ENCODE data around the gene ASTL. TPM values are rescaled to one million over a fixed set of nuclear protein-coding genes. Genes with fewer than 3 reads are reported as not detected.

ASTL gene
- total RNA-seq, 1 experiment from 2014 or later = 0.79 TPM

DNA sequence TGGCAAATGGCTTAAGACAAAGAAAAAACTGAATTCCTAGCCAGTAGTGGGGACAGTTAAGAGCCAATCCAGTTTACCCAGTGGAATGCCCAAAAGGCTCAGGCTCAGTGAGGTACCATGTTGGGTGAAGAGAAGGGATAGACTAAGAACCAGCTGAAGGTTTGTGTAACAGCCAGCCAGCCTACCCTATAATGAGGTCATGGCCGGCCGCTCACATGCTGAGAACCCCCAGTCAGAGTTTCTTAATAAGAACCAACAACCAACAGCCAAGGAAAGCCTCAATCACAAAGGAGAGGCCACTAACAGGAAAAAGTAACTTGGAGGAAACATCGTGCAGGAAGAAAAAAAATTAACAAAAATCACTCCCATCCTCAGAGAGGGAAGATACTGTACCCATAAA, 32.3 kb upstream of the ASTL start:
- Mint-ChIP-seq H3K4me3 (no peak overlapping the region), H3K4me1 (peaks cover 7% of the 10 kb centered on the region), H3K9me3 (peaks cover 18% of the 10 kb centered on the region), H3K27me3 (ENCODE audit: low read depth) (no peaks in the 10 kb centered on the region), H3K36me3 (no peaks in the 10 kb centered on the region), H3K27ac (no peak overlapping the region)
- ChIA-PET CTCF (no interaction called here), POLR2A (no interaction called here)
- no peak for ATAC-seq
- TF ChIP-seq ZNF317 (CRISPR knock-in tag; IDR thresholded peaks at IDR 0.05; ENCODE audit: borderline replicate concordance, low read depth) (no peak), IRF2 (CRISPR knock-in tag; IDR thresholded peaks at IDR 0.05; ENCODE audit: borderline replicate concordance, low read depth) (no peak), KAT7 (CRISPR knock-in tag; IDR thresholded peaks at IDR 0.05; ENCODE audit: borderline replicate concordance) (no peak), SP1 (CRISPR knock-in tag; conservative IDR thresholded peaks at IDR 0.05) (no peak), JAZF1 (CRISPR knock-in tag; IDR thresholded peaks at IDR 0.05) (no peak), CREM (CRISPR knock-in tag; IDR thresholded peaks at IDR 0.05) (no peak), TEAD4 (CRISPR knock-in tag; IDR thresholded peaks at IDR 0.05) (no peak), HMGA2 (CRISPR knock-in tag; IDR thresholded peaks at IDR 0.05) (no peak), ZBTB21 (CRISPR knock-in tag; IDR thresholded peaks at IDR 0.05; ENCODE audit: borderline replicate concordance) (no peak), JUN (CRISPR knock-in tag; IDR thresholded peaks at IDR 0.05) (no peak), GTF2I (CRISPR knock-in tag; conservative IDR thresholded peaks at IDR 0.05) (no peak), GABPB1 (CRISPR knock-in tag; IDR thresholded peaks at IDR 0.05) (no peak), TEAD1 (CRISPR knock-in tag; IDR thresholded peaks at IDR 0.05) (no peak)
- TF ChIP-seq, protein P1, sequence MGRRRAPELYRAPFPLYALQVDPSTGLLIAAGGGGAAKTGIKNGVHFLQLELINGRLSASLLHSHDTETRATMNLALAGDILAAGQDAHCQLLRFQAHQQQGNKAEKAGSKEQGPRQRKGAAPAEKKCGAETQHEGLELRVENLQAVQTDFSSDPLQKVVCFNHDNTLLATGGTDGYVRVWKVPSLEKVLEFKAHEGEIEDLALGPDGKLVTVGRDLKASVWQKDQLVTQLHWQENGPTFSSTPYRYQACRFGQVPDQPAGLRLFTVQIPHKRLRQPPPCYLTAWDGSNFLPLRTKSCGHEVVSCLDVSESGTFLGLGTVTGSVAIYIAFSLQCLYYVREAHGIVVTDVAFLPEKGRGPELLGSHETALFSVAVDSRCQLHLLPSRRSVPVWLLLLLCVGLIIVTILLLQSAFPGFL (CRISPR knock-in tag; IDR thresholded peaks at IDR 0.05; ENCODE audit: borderline replicate concordance) = no peak
- TF ChIP-seq, protein P2, sequence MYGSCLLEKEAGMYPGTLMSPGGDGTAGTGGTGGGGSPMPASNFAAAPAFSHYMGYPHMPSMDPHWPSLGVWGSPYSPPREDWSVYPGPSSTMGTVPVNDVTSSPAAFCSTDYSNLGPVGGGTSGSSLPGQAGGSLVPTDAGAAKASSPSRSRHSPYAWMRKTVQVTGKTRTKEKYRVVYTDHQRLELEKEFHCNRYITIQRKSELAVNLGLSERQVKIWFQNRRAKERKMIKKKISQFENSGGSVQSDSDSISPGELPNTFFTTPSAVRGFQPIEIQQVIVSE (CRISPR knock-in tag; IDR thresholded peaks at IDR 0.05; ENCODE audit: borderline replicate concordance) = no peak
- TF ChIP-seq, protein P3, sequence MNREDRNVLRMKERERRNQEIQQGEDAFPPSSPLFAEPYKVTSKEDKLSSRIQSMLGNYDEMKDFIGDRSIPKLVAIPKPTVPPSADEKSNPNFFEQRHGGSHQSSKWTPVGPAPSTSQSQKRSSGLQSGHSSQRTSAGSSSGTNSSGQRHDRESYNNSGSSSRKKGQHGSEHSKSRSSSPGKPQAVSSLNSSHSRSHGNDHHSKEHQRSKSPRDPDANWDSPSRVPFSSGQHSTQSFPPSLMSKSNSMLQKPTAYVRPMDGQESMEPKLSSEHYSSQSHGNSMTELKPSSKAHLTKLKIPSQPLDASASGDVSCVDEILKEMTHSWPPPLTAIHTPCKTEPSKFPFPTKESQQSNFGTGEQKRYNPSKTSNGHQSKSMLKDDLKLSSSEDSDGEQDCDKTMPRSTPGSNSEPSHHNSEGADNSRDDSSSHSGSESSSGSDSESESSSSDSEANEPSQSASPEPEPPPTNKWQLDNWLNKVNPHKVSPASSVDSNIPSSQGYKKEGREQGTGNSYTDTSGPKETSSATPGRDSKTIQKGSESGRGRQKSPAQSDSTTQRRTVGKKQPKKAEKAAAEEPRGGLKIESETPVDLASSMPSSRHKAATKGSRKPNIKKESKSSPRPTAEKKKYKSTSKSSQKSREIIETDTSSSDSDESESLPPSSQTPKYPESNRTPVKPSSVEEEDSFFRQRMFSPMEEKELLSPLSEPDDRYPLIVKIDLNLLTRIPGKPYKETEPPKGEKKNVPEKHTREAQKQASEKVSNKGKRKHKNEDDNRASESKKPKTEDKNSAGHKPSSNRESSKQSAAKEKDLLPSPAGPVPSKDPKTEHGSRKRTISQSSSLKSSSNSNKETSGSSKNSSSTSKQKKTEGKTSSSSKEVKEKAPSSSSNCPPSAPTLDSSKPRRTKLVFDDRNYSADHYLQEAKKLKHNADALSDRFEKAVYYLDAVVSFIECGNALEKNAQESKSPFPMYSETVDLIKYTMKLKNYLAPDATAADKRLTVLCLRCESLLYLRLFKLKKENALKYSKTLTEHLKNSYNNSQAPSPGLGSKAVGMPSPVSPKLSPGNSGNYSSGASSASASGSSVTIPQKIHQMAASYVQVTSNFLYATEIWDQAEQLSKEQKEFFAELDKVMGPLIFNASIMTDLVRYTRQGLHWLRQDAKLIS (CRISPR knock-in tag; IDR thresholded peaks at IDR 0.05; ENCODE audit: borderline replicate concordance) = no peak
- TF ChIP-seq, protein P4, sequence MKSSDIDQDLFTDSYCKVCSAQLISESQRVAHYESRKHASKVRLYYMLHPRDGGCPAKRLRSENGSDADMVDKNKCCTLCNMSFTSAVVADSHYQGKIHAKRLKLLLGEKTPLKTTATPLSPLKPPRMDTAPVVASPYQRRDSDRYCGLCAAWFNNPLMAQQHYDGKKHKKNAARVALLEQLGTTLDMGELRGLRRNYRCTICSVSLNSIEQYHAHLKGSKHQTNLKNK (CRISPR knock-in tag; IDR thresholded peaks at IDR 0.05) = no peak
- TF ChIP-seq, protein P5, sequence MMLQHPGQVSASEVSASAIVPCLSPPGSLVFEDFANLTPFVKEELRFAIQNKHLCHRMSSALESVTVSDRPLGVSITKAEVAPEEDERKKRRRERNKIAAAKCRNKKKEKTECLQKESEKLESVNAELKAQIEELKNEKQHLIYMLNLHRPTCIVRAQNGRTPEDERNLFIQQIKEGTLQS (CRISPR knock-in tag; conservative IDR thresholded peaks at IDR 0.05) = no peak
- TF ChIP-seq, protein P6, sequence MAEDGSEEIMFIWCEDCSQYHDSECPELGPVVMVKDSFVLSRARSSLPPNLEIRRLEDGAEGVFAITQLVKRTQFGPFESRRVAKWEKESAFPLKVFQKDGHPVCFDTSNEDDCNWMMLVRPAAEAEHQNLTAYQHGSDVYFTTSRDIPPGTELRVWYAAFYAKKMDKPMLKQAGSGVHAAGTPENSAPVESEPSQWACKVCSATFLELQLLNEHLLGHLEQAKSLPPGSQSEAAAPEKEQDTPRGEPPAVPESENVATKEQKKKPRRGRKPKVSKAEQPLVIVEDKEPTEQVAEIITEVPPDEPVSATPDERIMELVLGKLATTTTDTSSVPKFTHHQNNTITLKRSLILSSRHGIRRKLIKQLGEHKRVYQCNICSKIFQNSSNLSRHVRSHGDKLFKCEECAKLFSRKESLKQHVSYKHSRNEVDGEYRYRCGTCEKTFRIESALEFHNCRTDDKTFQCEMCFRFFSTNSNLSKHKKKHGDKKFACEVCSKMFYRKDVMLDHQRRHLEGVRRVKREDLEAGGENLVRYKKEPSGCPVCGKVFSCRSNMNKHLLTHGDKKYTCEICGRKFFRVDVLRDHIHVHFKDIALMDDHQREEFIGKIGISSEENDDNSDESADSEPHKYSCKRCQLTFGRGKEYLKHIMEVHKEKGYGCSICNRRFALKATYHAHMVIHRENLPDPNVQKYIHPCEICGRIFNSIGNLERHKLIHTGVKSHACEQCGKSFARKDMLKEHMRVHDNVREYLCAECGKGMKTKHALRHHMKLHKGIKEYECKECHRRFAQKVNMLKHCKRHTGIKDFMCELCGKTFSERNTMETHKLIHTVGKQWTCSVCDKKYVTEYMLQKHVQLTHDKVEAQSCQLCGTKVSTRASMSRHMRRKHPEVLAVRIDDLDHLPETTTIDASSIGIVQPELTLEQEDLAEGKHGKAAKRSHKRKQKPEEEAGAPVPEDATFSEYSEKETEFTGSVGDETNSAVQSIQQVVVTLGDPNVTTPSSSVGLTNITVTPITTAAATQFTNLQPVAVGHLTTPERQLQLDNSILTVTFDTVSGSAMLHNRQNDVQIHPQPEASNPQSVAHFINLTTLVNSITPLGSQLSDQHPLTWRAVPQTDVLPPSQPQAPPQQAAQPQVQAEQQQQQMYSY (CRISPR knock-in tag; IDR thresholded peaks at IDR 0.05) = no peak
- TF ChIP-seq, protein P7, sequence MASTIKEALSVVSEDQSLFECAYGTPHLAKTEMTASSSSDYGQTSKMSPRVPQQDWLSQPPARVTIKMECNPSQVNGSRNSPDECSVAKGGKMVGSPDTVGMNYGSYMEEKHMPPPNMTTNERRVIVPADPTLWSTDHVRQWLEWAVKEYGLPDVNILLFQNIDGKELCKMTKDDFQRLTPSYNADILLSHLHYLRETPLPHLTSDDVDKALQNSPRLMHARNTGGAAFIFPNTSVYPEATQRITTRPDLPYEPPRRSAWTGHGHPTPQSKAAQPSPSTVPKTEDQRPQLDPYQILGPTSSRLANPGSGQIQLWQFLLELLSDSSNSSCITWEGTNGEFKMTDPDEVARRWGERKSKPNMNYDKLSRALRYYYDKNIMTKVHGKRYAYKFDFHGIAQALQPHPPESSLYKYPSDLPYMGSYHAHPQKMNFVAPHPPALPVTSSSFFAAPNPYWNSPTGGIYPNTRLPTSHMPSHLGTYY (CRISPR knock-in tag; IDR thresholded peaks at IDR 0.05) = no peak
- DNase-seq (ENCODE audit: low spot score) = no peak
